Measurements from ENCODE around the gene EME1.

EME1 gene

DNA sequence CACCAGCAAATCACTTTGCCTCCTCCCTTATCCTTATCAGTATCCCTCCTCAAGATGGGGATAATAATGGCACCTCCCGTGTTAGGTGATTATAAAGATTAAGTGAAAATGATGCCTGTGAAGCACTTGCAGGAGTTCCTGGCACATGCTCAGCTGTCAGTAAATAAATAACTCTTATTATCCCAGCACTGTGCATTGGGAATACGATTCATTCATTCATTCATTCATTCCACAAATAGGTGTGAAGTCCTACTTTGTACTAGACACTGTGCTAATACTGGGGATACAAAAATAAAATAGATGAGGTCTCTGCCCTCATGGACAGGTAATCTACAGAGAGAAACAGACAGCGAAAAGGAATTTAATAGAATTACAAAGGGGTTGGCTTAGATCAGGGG is 25.1 kb upstream of the EME1 start:
- DNase-seq: no peak

DNA sequence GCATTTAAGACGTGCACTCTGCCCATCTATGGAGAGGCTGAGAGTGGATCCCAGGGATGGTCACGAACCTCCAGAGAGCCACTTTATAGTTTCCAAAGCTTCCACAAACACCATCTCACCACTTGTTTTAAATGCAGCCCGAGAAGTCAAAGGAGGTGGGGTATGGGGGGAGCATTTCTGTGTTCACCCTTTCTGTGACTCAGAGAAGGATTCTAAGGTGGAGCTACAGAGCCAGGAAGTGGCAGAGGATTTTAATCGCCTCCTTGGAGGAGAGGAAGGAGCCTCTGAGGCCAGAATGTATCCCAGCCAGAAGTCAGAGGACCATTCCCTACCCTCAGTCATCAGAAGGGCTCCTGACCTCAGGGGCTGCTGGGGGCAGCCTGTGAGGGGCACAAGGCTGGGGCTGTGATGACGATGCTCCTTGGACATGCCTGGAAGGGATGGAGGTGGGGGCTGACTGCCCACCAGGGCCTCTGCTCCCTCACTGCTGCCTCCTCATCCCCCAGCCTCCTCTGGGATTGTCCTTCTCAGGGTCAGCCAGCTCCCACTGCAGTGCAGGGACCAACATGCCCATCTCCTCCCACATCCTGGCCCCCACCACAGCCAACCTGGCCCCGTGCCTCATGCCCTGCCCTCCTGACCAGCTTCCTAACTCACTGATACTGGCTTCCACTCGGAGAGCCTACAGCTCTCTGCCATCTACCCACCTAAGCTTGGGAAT is 24.3 kb upstream of the EME1 start:
- peak; percentile 50 for DNase-seq

DNA sequence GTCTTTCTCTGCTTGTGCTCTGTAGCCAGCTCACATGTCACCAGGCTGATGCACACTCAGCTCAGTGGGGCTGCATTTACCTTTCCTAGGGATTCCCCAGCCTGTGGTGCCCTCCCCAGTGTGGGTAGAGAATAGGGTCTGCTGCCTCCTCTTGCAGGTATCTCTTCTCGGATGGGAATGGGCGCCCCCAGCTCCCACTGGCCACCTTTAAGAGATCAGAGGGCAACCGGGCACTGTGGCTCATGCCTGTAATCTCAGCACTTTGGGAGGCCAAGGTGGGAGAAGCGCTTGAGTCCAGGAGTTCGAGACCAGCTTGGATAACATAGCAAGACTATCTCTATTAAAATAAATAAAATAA is 23.8 kb upstream of the EME1 start:
- peak; percentile 47 for DNase-seq

DNA sequence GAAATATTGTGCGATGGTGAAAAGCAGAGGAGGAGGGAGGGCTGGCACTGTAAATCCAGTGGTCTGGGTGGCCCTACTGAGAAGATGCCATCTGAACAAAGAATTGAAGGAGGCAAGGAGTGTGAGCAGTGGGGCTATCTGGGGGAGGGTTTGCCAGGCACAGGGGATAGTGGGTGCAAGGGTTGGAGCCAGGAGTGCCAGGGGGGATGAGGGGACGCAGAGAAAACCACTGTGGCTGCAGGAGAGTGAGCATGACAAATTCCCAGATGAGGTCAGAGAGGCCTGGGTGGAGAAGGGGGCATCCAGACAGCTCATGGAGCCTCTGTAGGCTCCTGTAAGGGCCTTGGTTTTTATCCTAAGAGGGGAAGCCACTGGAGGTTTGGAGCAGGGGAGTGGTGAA is 22.3 kb upstream of the EME1 start:
- DNase-seq: peak; percentile 42

DNA sequence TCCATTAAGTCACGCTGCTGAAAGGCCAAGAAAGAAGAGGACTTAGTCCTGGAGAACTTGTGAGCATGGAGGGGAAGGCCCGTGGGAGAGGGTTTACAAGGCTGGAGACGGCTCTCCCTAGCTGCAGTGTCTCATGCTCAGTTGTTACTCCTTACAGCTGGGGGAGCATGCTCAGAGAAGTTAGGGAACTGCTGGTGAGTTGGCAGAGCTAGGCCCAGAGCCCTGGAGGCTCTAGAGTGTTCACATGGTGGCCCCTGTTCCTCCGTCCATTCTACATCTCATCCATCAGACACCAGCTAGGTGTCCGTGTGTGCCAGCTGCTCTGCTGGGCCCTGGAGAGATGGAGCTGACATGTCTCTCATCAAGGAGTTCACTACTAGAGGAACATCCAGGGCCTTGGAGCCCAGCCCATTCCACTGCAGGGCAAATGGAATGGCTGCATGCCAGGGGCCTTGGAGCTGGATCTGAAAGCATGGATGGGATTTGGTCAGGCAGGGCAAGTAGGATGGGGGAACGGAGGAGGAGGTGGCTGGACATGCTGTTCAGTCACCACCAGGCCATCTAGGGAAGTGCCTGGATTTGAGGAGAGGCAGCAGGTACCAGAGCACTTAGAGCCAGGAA is 20.8 kb upstream of the EME1 start:
- DNase-seq: peak; percentile 48

DNA sequence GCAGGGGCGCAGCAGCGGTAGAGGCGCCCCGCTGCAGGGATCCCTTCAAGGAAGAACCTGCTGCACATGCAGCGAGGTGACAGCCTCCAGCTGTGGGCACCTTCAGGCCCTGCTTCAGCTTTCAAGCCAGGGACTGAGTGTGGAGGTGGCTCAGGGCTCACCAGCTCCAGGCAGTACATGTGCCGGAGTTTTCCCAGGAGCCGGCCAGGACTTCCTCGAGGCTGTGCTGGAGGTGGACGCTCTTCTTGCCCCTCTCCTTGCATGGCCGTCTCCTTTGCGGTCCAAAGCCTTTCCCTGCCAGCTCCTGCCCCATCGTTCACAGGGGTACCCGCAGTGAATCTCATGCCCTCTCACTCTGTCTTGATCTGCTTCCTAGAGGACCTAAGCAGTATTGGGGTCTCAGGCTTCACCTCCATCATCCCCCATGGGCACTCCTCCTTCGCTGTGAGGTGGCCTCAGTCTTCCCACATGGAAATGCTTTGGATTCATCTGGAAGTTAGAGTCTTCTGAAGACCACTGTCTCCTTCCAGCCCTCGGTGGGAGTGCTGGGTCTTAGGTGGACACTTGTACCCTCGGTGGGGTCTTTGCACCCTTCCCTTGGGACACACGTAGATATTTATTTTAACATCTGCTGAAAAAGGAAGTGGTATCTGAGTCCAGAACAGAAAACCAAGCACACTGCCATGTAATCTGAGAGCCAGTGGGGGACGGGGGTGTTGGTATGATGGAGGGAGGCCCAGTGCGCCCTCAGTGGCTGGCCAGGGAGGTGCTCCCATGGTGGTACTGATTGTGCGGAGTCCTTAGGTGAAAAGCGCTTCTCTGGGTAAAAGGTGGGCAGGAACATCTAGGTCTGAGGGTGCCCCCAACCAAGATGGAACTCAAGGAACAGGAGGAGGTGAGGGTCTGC is 20.1 kb upstream of the EME1 start:
- DNase-seq: peak; percentile 48

DNA sequence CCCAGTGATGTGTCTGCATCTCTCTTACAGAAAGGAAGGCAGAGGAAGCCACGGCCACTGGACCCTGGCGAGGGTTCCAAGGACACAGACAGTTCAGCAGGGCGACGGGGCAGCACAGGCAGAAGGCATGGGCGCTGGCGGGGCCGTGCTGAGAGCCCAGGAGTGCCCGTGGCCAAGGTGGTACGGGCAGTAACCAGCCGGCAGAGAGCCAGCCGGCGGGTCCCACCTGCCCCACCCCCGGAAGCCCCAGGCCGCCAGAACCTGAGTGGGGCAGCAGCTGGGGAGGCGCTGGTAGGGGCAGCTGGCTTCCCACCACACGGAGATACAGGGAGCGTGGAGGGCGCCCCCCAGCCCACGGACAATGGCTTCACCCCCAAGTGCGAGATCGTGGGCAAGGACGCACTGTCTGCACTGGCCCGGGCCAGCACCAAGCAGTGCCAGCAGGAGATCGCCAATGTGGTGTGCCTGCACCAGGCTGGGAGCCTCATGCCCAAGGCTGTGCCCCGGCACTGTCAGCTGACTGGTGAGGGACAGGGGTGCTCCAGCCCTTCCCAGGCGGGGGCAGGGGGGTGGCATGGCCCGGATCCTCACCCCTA is 19.3 kb upstream of the EME1 start:
- peak; percentile 49 for DNase-seq

DNA sequence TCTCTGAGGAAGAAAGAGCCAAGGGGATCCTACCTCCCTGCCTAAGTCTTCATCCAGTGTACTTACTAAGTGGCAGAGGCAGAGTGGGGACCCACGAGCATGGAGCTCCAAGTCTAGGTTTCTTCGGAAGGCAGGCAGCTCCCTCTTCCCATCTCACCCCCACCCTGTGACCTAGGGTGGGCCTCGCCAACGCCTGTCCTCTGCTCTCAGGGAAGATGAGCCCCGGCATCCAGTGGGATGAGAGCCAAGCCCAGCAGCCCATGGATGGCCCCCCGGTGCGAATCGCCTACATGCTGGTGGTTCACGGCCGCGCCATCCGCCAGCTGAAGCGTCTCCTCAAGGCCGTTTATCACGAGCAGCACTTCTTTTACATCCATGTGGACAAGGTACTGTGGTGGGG is 18.8 kb upstream of the EME1 start:
- no peak for DNase-seq

DNA sequence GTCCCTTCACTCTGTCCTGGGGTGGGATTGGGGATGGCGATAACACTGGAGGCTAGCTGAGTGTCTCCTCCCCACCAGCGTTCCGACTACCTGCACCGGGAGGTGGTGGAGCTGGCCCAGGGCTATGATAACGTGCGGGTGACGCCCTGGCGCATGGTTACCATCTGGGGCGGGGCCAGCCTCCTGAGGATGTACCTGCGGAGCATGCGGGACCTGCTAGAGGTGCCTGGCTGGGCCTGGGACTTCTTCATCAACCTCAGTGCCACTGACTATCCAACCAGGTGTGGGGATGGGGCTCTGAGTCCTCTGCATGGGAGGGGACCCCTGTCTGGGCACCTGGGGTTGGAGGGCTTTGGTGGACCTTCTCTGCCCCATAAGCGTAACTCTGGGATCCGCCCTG is 18.3 kb upstream of the EME1 start:
- DNase-seq: peak; percentile 48

DNA sequence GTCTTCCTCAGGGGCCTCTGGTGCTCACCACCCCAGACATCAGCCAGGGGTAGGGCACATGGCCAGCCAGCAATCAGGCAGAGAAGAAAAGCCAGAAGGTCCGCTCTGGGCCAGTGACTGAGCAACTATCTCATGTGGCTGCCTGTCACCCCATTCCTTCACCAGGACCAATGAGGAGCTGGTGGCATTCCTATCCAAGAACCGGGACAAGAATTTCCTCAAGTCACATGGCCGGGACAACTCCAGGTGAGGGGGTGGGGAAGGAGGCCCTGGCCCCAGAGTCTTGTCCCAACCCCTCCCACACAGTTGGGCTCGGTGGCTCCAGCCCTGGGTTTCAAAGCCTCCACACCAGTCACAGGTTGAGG is 17.7 kb upstream of the EME1 start:
- DNase-seq: peak; percentile 47

DNA sequence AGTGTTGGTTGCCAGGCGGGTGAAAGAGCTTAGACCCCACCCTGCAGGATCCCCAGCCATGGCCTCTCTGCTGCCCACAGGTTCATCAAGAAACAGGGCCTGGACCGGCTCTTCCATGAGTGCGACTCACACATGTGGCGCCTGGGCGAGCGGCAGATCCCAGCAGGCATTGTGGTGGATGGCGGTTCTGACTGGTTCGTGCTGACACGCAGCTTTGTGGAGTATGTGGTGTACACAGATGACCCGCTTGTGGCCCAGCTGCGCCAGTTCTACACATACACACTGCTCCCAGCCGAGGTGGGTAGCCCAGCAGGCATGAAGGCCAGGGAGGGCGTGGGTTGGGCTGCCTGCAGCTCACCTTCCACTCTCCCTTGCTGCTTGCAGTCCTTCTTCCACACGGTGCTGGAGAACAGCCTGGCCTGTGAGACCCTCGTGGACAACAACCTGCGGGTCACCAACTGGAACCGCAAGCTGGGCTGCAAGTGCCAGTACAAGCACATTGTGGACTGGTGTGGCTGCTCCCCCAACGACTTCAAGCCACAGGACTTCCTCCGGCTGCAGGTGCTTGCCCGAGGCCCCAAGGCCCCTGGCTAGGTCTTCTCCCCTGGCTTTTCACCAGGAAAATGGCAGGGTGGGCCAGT is 17.2 kb upstream of the EME1 start:
- peak; percentile 52 for DNase-seq

DNA sequence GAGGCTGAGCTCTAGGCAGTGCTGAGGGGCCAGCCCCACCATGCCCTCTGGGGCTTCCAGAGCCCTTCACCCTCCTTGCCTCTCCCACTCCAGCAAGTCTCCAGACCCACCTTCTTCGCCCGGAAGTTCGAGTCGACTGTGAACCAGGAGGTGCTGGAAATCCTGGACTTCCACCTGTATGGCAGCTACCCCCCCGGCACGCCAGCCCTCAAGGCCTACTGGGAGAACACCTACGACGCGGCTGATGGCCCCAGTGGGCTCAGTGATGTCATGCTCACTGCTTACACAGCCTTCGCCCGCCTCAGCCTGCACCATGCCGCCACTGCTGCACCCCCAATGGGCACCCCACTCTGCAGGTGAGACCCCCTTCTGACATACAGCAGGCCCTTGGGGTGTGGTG is 16.6 kb upstream of the EME1 start:
- DNase-seq: peak; percentile 45

DNA sequence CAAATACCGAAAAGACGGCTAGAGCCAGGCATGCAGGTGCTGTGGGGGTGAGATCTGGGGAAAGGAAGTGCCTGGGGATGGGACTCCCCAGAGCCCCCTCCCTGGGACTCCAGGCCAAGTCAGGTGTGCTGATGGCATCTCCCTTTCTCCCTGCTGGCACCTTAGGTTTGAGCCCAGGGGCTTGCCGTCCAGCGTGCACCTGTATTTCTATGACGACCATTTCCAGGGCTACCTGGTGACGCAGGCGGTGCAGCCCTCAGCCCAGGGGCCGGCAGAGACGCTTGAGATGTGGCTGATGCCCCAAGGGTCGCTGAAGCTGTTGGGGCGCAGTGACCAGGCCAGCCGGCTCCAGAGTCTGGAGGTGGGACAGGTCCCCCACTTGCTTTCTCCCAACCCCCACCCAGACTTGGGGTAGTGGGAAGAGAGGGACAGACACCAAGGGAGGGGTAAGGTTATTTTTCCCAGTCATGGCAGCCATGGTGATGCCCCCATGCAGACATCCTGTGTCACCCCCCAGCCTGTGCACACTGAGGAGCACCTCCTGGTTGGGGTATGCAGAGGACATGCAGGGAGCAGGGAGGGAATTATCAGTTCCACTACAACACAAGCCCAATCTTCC is 16.0 kb upstream of the EME1 start:
- DNase-seq: peak; percentile 39

DNA sequence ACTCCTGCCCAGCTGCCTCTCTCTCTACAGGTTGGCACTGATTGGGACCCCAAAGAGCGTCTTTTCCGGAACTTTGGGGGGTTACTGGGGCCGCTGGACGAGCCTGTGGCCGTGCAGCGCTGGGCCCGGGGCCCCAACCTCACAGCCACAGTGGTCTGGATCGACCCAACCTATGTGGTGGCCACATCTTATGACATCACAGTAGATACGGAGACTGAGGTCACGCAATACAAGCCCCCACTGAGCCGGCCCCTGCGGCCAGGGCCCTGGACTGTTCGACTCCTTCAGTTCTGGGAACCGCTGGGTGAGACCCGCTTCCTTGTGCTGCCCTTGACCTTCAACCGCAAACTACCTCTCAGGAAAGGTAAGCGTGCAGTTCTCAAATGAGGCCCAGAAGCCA is 14.9 kb upstream of the EME1 start:
- peak; percentile 48 for DNase-seq

DNA sequence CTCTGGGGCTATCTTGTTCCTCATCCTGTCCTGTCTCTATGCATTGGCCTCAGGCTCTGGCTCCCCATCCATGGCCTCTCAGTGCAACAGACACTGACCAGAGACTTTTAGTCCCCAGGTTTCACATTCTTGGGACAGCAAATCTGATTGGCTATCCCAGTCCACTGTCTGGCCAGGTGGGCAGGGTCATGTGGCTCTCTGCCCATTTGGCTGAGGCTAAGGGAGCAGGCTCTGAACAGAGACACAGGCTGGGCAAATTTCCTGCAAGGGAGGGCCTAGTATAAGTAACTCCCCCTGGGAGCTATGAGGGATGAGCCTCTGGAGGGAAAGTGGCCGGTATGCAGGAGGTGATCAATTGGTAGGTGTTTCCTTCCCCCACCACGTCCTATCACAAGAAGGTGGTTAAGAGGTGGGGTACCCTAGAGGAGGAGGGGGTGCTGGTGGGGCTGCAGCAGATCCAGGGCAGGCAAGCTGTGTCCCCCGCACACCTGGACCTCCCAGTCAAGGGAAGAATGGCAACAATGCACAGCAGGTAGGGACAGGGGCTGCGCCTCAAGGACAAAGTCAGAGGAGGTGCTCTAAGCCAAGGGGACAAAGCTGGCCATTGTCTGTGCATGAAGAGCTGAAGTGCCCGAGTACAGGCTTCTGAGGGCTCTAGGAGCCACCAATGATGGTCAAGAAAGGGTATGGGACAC is 13.9 kb upstream of the EME1 start:
- peak; percentile 44 for DNase-seq

DNA sequence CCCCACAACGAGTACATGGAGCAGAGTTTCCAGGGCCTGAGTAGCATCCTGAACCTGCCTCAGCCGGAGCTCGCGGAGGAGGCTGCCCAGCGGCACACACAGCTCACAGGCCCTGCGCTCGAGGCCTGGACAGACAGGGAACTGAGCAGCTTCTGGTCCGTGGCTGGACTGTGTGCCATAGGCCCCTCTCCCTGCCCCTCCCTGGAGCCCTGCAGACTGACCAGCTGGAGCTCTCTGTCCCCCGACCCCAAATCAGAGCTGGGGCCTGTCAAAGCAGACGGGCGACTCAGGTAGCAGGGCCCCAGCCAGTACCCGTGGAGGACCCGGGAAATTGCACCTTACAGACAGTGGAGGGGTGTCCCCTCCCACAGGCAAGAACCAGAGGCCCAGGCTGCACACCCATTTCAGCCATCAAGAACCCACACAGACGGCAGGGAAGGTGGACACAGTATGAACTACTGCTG is 13.0 kb upstream of the EME1 start:
- DNase-seq: peak; percentile 52

DNA sequence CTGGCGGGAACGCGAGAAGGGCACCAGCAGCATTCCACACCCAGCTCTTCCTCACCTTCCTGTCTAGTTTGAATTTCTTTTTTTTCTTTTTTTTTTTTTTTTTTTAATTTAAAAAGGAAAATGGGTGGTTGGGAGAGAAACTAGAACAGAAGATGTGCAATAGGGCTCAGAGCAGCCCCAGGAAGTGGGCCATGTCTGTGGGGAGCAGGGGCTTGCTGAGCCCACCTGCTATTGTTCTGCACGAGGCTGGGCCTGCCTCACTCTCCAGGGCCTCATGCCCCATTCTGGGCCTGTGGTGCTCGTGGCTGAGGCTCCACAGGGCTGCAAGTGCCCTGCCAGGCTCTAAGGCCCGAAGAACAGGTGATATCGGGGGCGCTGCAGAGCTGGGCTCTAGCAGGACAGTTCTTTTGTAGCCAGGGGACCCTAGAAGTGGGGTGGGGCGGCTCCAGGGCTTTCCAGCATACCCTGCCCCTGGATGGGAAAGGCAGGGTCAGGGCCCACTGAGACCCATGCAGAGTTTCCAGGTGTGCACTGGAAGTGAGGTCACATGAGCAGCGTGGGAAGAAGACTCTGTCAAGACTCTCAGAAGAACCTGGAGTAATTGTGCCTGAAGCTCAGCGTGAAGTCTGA is 12.4 kb upstream of the EME1 start:
- peak; percentile 44 for DNase-seq

DNA sequence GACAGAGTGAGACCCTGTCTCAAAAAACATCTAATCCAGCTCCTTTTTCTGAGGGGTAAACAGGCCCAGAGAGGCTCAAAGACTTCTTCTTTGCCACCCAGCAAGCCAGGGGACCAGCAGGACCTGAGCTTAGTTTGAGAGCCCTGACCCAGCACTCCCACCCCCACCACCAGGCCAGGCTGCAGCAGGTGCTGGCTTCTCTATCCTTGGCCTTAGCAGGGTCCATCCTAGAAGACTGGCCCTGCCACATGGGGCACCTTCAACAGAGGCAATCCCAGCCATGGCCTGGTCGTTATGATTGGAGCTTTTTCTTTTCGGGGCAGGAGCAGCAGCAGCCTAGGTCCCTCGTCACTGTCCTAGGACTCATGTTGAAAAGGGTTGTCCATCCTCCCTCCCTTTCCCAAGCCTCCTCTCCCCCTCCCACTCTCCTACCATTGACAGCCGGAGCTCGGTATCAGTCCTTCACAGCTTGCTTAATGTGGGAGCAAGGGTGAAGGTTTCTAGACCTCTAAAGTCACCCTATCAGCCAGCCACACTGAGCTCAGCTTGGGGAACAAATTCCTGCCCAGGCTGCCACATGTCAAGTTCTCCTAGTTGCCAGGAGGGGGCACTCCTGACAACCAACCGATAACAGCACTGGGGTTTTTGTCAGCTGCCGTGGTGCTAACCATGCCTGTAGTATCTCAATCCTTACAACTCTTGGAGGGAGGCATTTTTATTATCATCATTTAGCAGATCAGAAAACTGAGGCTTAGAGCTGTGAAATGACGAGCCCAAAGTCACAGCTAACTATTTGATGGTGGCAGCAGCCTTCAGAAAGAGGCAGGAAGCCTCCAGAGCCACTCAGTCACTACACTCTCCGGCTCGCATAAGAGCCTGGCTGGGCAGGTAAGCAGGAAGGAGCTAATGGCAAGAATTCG is 11.2 kb upstream of the EME1 start:
- DNase-seq: peak; percentile 73

DNA sequence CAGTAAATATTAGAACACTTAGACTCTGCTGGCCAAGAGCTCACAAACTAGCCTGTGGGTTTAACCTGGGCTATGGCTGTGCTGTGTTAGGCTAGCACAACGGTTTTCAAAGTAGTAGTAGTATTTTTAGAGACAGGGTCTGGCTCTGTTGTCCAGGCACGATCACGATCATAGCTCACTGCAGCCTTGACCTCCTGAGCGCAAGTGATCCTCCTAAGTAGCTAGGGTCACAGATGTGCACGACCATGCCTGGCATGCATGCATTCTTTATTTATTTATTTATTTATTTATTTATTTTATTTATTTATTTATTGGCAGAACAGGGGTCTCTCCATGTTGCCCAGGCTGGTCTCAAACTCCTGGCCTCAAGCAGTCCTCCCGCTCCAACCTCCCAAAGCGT is 10.4 kb upstream of the EME1 start:
- DNase-seq: peak; percentile 51

Measured in activated CD8-positive, alpha-beta memory T cell treated with anti-CD3 and anti-CD28 coated beads, Interleukin-2, amount 50 U/mL, for 48 hours (primary cell).